ENCODE measurements around the gene IL10.

The IL10 gene

GRCh38 chr1:206736878-206737728 lies 35.2 kb downstream of the IL10 start:
- Histone ChIP-seq H3K9me3 (ENCODE audit: low read depth, low read length) (no peaks in the 10 kb centered on the region), H3K27ac (no peak overlapping the region), H3K4me3 (no peak overlapping the region), H3K36me3 (ENCODE audit: insufficient read depth, low read length) (no peaks in the 10 kb centered on the region), H3K9ac (ENCODE audit: insufficient read length) (no peak overlapping the region)
- DNase-seq (ENCODE audit: low read depth, low spot score), result no peak
- TF ChIP-seq EZH2 (IDR thresholded peaks at IDR 0.05) (no peak), POLR2AphosphoS5 (IDR thresholded peaks at IDR 0.05; ENCODE audit: borderline replicate concordance, low read depth, low read length) (no peak), FOXP2 (optimal IDR thresholded peaks at IDR 0.05; ENCODE audit: control extremely low read depth, extremely low read length, insufficient read depth) (no peak)

GRCh38 chr1:206735553-206736031 lies 36.7 kb downstream of the IL10 start:
- Histone ChIP-seq H3K9ac (ENCODE audit: insufficient read length) (no peak overlapping the region), H3K27ac (no peak overlapping the region), H3K36me3 (ENCODE audit: insufficient read depth, low read length) (no peaks in the 10 kb centered on the region; the same call in 1 of the 2 replicates), H3K9me3 (ENCODE audit: low read depth, low read length) (no peaks in the 10 kb centered on the region), H3K4me3 (no peak overlapping the region)
- TF ChIP-seq EZH2 (IDR thresholded peaks at IDR 0.05) (no peak), POLR2AphosphoS5 (IDR thresholded peaks at IDR 0.05; ENCODE audit: borderline replicate concordance, low read depth, low read length) (no peak), FOXP2 (optimal IDR thresholded peaks at IDR 0.05; ENCODE audit: control extremely low read depth, extremely low read length, insufficient read depth) (no peak)
- no peak for DNase-seq (ENCODE audit: low read depth, low spot score)

- Histone ChIP-seq H3K9me3 (ENCODE audit: low read depth, low read length) (no peaks in the 10 kb centered on the region), H3K4me3 (no peak overlapping the region), H3K9ac (ENCODE audit: insufficient read length) (no peak overlapping the region), H3K36me3 (ENCODE audit: insufficient read depth, low read length) (no peaks in the 10 kb centered on the region; the same call in 1 of the 2 replicates), H3K27ac (no peak overlapping the region)
- DNase-seq (ENCODE audit: low read depth, low spot score), result no peak
- TF ChIP-seq FOXP2 (optimal IDR thresholded peaks at IDR 0.05; ENCODE audit: control extremely low read depth, extremely low read length, insufficient read depth), result no peak
- TF ChIP-seq EZH2 (IDR thresholded peaks at IDR 0.05), result no peak
- no peak for TF ChIP-seq POLR2AphosphoS5 (IDR thresholded peaks at IDR 0.05; ENCODE audit: borderline replicate concordance, low read depth, low read length)
Observed at GRCh38 chr1:206734499-206735142, 37.7 kb downstream of the IL10 start.

- H3K9me3 ChIP-seq (ENCODE audit: low read depth, low read length), result no peaks in the 10 kb centered on the region
- no peak overlapping the region for H3K9ac ChIP-seq (ENCODE audit: insufficient read length)
- no peak overlapping the region for H3K27ac ChIP-seq
- H3K36me3 ChIP-seq (ENCODE audit: insufficient read depth, low read length), result no peaks in the 10 kb centered on the region; the same call in 1 of the 2 replicates
- H3K4me3 ChIP-seq, result no peak overlapping the region
- TF ChIP-seq POLR2AphosphoS5 (IDR thresholded peaks at IDR 0.05; ENCODE audit: borderline replicate concordance, low read depth, low read length) (no peak), FOXP2 (optimal IDR thresholded peaks at IDR 0.05; ENCODE audit: control extremely low read depth, extremely low read length, insufficient read depth) (no peak), EZH2 (IDR thresholded peaks at IDR 0.05) (no peak)
- no peak for DNase-seq (ENCODE audit: low read depth, low spot score)
Observed at GRCh38 chr1:206732992-206733391, 39.3 kb downstream of the IL10 start.

- Histone ChIP-seq H3K36me3 (ENCODE audit: insufficient read depth, low read length) (no peaks in the 10 kb centered on the region; the same call in 1 of the 2 replicates), H3K27ac (no peak overlapping the region)
Observed at GRCh38 chr1:206732508-206732907, 39.8 kb downstream of the IL10 start.

GRCh38 chr1:206729507-206729906 lies 42.8 kb downstream of the IL10 start:
- no peak for TF ChIP-seq POLR2AphosphoS5 (IDR thresholded peaks at IDR 0.05; ENCODE audit: borderline replicate concordance, low read depth, low read length)
- no peak for TF ChIP-seq EZH2 (IDR thresholded peaks at IDR 0.05)
- no peak for TF ChIP-seq FOXP2 (optimal IDR thresholded peaks at IDR 0.05; ENCODE audit: control extremely low read depth, extremely low read length, insufficient read depth)
- no peak overlapping the region for H3K9ac ChIP-seq (ENCODE audit: insufficient read length)
- H3K4me3 ChIP-seq, result no peak overlapping the region
- no peak for DNase-seq (ENCODE audit: low read depth, low spot score)
- no peaks in the 10 kb centered on the region; the same call in 1 of the 2 replicates for H3K36me3 ChIP-seq (ENCODE audit: insufficient read depth, low read length)
- no peak overlapping the region for H3K27ac ChIP-seq
- H3K9me3 ChIP-seq (ENCODE audit: low read depth, low read length), result no peaks in the 10 kb centered on the region

More at GRCh38 chr1:206732508-206732907, 39.8 kb downstream of the IL10 start:
- Histone ChIP-seq H3K9ac (ENCODE audit: insufficient read length) (no peak overlapping the region), H3K9me3 (ENCODE audit: low read depth, low read length) (no peaks in the 10 kb centered on the region), H3K4me3 (no peak overlapping the region)
- no peak for DNase-seq (ENCODE audit: low read depth, low spot score)
- TF ChIP-seq FOXP2 (optimal IDR thresholded peaks at IDR 0.05; ENCODE audit: control extremely low read depth, extremely low read length, insufficient read depth), result no peak
- no peak for TF ChIP-seq POLR2AphosphoS5 (IDR thresholded peaks at IDR 0.05; ENCODE audit: borderline replicate concordance, low read depth, low read length)
- no peak for TF ChIP-seq EZH2 (IDR thresholded peaks at IDR 0.05)

- Histone ChIP-seq H3K9ac (ENCODE audit: insufficient read length) (no peak overlapping the region), H3K27ac (no peak overlapping the region), H3K9me3 (ENCODE audit: low read depth, low read length) (no peaks in the 10 kb centered on the region), H3K36me3 (ENCODE audit: insufficient read depth, low read length) (no peaks in the 10 kb centered on the region; the same call in 1 of the 2 replicates), H3K4me3 (no peak overlapping the region)
- TF ChIP-seq FOXP2 (optimal IDR thresholded peaks at IDR 0.05; ENCODE audit: control extremely low read depth, extremely low read length, insufficient read depth) (no peak), POLR2AphosphoS5 (IDR thresholded peaks at IDR 0.05; ENCODE audit: borderline replicate concordance, low read depth, low read length) (no peak), EZH2 (IDR thresholded peaks at IDR 0.05) (no peak)
- DNase-seq (ENCODE audit: low read depth, low spot score), result no peak
Observed at GRCh38 chr1:206729050-206729449, 43.2 kb downstream of the IL10 start.

GRCh38 chr1:206728697-206728987 lies 43.7 kb downstream of the IL10 start:
- no peaks in the 10 kb centered on the region; the same call in 1 of the 2 replicates for H3K36me3 ChIP-seq (ENCODE audit: insufficient read depth, low read length)
- DNase-seq (ENCODE audit: low read depth, low spot score), result no peak
- H3K9ac ChIP-seq (ENCODE audit: insufficient read length), result no peak overlapping the region
- TF ChIP-seq EZH2 (IDR thresholded peaks at IDR 0.05) (no peak), FOXP2 (optimal IDR thresholded peaks at IDR 0.05; ENCODE audit: control extremely low read depth, extremely low read length, insufficient read depth) (no peak), POLR2AphosphoS5 (IDR thresholded peaks at IDR 0.05; ENCODE audit: borderline replicate concordance, low read depth, low read length) (no peak)
- H3K9me3 ChIP-seq (ENCODE audit: low read depth, low read length), result no peaks in the 10 kb centered on the region
- no peak overlapping the region for H3K27ac ChIP-seq
- no peak overlapping the region for H3K4me3 ChIP-seq
